Suprapubic skin (tissue), 4 donors: ENCODE data around the gene MFAP1.

Source experiments
- CTCF ChIP-seq, 2 donors: fragments of 200-600 bp in 1 of 2; fragments of 450-650 bp in 1 of 2; sonication (generic) in 1 of 2; IDR thresholded peaks; one replicate each; pipeline ENCODE4 v1.5.1; 2016 to 2019; ENCODE audit warnings: antibody characterized with exemption in 2 of 2, mild to moderate bottlenecking in 1 of 2, moderate library complexity in 1 of 2
- EP300 ChIP-seq: sonication (generic); formaldehyde crosslinking; IDR thresholded peaks from one replicate; pipeline ENCODE4 v1.6.1; 2017; ENCODE audit warnings: antibody characterized with exemption
- POLR2A ChIP-seq, 2 donors: fragments of 450-650 bp; IDR thresholded peaks; one replicate each; pipeline ENCODE4 v1.6.1; 2017; ENCODE audit warnings: antibody characterized with exemption in 2 of 2, mild to moderate bottlenecking in 2 of 2, moderate library complexity in 2 of 2
- POLR2AphosphoS5 ChIP-seq, 3 donors: sonication (generic); formaldehyde crosslinking; IDR thresholded peaks; one replicate each; pipeline ENCODE4 v1.6.1; 2017; ENCODE audit warnings: antibody characterized with exemption in 3 of 3

- TF ChIP-seq CTCF (IDR thresholded peaks at IDR 0.05), result no peak
- TF ChIP-seq EP300, result no peak
- TF ChIP-seq POLR2A (IDR thresholded peaks at IDR 0.05), result no peak
- TF ChIP-seq POLR2AphosphoS5 (IDR thresholded peaks at IDR 0.05), result no peak
Observed at GRCh38 chr15:43792761-43793476, 31.6 kb downstream of the MFAP1 start.
